HG03354 (cell line): ENCODE results near the gene RMI2.
"Not testable (repeated sequence)": the region's sequence is repeated elsewhere in the genome, so short reads cannot be mapped to it uniquely, and the experiment has no call there.

ENCODE experiments used
- ATAC-seq: cut with Tn5 transposase; IDR thresholded peaks from one replicate; pipeline ENCODE4 v1.9.1; 2021; ENCODE audit warnings: mild to moderate bottlenecking; ENCODE audit not compliant: unreplicated experiment, poor library complexity, severe bottlenecking

RMI2 gene

DNA sequence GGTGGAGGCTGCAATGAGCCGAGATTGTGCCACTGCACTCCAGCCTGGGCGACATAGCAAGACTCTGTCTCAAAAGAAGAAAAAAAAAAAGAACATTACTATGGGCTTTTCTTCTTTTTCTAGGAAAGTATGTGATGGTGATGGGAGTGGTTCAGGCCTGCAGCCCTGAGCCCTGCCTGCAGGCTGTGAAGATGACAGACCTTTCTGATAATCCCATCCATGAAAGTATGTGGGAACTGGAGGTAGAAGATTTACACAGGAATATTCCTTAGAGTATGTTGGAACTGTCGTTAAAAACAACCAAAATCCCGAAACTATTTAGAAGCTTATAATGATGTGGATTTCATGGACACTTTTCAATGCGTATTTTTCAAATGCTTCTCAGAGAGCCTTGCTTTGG lies 5.3 kb downstream of the RMI2 start:
- no peak for ATAC-seq

DNA sequence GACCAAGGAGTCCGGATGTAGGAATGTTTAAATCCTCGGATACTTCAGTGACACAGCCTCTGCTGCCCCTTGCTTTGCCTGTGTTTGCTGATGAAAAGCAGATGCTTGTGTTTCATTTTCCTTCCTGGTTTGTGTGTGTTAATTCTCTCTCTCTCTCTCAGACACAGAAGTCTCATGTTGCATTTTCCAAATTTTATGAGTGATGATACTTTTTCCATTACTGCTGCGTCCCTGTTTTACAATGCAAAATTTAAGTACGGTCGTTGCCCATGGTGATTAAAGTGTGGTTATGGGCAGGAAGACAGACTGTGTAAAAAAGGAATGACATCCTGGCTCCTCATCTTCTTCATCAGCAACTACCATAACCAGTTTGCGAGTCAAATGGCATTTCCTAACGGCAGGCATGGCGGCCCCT lies 5.7 kb downstream of the RMI2 start:
- ATAC-seq: no peak

DNA sequence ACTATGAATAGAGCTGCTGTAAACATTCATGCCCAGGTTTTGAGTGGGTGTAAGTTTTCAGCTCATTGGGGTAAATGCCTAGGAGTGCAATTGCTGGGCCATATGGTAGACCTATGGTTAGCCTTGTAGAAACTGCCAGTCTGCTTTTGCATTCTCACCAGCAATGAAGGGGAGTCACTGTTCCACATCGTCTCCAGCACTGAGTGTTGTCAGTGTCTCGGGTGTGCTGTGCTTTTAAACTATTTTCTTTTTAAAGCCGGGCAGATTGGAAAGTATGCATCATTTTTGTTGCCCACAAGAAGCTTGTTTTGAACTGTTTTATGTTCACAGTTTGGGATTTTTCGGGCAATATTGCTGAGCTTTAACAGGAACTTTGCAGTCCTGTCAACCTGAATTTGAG lies 7.9 kb downstream of the RMI2 start:
- no peak for ATAC-seq

GRCh38 chr16:11354407-11354732 lies 9.1 kb downstream of the RMI2 start:
- peak; percentile 47 for ATAC-seq

- peak; percentile 77 for ATAC-seq
Measured at GRCh38 chr16:11354733-11355574, 9.7 kb downstream of the RMI2 start.

DNA sequence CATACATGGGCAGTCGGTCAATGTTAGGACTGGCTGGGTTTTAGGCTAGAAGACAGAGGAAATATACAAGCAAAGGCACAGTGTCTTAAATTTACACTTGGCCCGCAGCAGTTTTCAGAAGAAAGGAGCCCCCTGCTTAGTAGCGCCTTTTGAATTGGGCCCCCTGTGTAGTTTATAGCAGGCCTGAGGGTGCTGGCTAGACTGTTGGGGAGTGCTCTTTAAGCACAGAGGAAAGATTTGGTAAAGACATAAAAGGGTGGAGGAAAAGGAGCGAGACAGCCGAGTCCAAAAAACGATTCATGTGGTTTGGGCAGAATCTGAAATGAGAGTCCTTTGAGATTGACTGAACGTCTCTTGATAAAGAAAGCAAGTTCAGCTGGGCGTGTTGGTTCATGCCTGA lies 10.6 kb downstream of the RMI2 start:
- no peak for ATAC-seq

GRCh38 chr16:11356573-11357331 lies 11.5 kb downstream of the RMI2 start:
- no peak for ATAC-seq

DNA sequence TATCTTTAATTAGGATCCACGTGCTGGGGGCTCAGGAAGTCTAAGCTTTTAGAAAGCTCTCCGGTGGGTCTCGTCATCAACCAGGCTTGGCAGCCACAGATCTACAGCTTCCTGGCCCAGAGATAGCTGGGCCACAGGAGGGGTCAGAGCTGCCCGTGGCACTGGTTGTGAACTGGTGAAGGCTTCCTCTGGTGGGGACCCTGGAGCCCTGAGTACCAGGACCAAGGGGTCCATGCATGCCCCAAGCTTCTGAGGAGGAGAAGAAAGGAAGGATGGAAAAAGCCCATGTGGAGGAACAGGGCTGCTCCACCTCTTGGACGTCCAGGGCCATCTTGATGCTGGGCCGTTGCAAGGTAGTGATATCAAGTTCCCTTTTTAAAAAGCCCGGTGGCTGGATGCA lies 13.3 kb downstream of the RMI2 start:
- no peak for ATAC-seq

GRCh38 chr16:11359370-11359769 lies 14.1 kb downstream of the RMI2 start:
- ATAC-seq: no peak

DNA sequence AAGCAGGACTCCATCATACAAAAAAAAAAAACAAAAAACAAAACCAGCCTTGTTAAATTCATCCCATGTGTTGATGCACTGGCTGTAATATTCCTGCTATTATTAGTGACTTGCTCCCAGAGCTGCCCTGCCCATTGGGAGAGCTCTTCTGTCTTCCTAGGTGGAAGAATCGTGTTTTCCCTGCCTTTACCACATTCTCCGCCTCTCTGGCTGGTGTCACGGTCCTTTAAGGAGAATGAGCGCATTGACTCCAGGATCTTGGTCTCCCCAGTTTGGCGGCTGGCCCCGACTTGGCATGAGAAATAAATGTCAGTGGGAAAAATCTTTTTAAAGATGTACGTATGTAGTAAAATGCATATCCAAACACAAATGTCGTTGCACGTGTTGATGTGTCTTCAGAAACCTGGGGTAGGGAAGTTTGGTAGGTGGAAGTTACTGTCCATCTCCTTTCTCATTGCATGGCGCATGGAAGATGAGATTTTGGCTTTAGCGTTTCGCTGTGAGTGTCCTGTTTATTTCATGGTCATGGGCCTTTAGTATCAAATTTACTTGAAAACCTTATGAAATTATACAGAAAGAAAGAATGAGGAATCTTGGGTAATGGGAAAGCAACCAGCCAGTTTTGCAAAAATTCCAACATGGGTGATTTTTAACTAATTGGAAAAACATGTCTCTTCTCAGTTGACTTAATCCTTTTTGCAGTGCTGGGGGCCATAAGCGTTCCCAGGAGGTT lies 15.5 kb downstream of the RMI2 start:
- no peak for ATAC-seq

DNA sequence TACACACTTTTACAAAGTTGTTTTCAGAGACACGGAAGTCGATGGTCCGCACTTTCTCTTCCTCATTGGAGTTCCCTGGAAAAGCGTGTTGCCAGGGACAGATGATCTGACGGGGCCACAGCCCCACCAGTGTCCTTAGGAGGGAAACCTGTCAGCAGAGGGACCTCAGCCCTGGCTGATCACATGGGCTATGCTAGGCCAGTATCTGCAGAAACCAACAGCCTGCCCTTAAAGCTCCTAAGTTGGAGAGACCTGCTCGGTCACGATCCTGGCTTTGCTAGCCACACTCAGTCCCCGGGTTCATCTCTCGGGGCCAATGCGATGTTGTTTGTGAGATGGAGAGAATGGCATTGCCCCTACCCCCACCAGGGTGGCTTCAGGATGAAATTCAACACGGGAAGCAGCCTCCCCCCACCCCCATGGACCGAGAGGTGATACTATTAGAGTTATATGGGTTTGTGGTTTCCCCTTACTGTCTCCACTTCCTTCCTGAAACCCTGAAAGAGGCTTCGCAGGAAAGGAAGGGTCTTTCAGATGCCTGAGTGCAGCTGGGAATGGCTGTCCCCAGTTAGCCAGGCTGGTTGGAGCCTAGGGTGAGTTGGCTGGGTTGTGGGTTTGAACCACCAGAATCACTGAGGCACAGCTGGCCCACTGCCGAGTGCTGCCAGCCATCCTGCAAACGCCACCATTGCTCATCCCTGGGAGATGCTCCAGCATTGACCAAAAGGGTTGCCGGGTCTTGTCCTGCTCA lies 16.6 kb downstream of the RMI2 start:
- peak; percentile 57 for ATAC-seq

DNA sequence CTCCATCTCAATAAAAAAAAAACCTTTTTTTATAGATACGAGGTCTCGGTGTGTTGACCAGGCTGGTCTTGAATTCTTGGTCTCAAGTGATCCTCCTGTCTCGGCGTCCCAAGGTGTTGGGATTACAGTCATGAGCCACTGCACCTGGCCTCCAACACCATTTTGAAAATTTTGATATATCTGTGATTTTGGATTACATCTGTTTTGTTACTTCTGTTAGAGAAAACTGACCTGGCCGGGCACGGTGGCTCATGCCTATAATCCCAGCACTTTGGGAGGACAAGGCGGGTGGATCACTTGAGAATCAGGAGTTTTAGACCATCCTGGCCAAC lies 18.6 kb downstream of the RMI2 start:
- ATAC-seq: no peak

- no peak for ATAC-seq
Measured at GRCh38 chr16:11367483-11367906, 22.2 kb downstream of the RMI2 start.

- ATAC-seq: no peak
Measured at GRCh38 chr16:11370084-11370931, 25.0 kb downstream of the RMI2 start.

DNA sequence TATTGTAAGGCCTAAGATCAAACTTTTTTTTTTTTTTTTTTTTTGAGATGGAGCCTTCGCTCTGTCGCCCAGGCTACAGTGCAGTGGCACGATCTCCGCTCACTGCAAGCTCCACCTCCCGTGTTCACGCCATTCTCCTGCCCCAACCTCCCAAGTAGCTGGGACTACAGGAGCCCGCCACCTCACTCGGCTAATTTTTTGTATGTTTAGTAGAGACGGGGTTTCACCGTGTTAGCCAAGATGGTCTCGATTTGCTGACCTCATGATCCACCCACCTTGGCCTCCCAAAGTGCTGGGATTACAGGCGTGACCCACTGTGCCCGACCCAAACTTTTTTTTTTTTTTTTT lies 25.6 kb downstream of the RMI2 start:
- not testable (repeated sequence) for ATAC-seq

- no peak for ATAC-seq
Measured at GRCh38 chr16:11372073-11372828, 27.0 kb downstream of the RMI2 start.

DNA sequence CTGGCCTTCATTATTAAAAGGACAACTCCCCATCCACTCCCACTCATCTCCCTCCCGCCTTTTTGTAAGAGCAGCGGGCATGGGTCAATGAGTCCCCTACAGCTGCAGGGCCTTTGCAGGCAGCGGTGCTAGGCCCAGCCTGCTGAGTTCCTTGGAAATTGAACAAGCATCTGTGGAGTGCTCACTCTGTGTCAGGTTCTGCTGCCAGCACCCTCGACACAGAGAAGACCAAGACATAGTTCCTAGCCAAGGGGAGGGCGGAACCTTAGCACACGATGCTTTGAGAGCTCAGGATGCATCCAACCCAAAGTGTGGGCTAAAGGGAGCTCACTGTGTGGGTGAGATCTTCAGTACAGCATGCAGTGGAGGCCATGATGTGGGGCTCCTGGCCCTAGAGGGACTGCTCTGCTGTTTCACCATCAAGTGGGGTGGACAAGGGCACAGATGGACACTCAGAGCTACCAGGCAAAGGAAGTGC lies 27.6 kb downstream of the RMI2 start:
- no peak for ATAC-seq

DNA sequence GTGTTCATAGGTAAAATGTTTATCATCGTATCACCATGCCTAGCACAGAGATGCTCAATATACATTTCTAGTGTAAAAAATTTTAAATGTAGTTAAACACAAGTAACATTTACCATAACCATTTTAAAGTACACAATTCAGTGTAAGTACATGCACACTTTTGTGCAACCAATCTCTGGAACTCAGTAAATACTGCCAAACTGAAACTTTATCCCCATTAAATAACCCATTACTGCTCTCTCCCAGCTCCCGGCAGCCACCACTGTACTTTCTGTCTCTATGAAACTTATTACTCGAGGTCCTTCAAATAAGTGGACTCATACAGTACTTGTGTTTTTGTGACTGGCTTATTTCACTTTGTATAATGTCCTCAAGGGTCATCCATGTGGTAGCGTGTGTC lies 29.0 kb downstream of the RMI2 start:
- ATAC-seq: no peak
